Thyroid gland (tissue), 4 donors: Measurements from ENCODE around the gene WSCD2. TPM values are rescaled to one million over a fixed set of nuclear protein-coding genes. Genes with fewer than 3 reads are reported as not detected.

Source experiments
- DNase-seq, 2 donors: peaks; one replicate each; pipeline ENCODE4 v3.0.0-alpha.2; 2019
- H3K27ac ChIP-seq, 3 donors: fragments of 200-600 bp; sonication (generic); 1 replicate in 2 of 3; 2 replicates in 1 of 3; pipeline ENCODE4 v1.5.1; 2016 to 2019; ENCODE audit warnings: mild to moderate bottlenecking in 1 of 3, moderate library complexity in 1 of 3
- H3K27me3 ChIP-seq: fragments of 200-600 bp; sonication (generic); one replicate; pipeline ENCODE4 v1.5.1; 2019
- H3K36me3 ChIP-seq, 2 donors: fragments of 200-600 bp; sonication (generic); one replicate each; pipeline ENCODE4 v1.5.1; 2016 to 2019
- H3K4me1 ChIP-seq, 2 donors: fragments of 200-600 bp; sonication (generic); one replicate each; pipeline ENCODE4 v1.5.1; 2017 to 2019
- H3K4me3 ChIP-seq, 3 donors: fragments of 200-600 bp; sonication (generic); replicated peaks in 1 of 3; 1 replicate in 2 of 3; 2 replicates in 1 of 3; pipeline ENCODE4 v1.5.1; 2016; ENCODE audit warnings: mild to moderate bottlenecking in 1 of 3
- H3K9me3 ChIP-seq: fragments of 200-600 bp; sonication (generic); one replicate; pipeline ENCODE4 v1.5.1; 2017
- CTCF ChIP-seq, 6 experiments: fragments of 200-600 bp in 3 of 6; fragments of 450-650 bp in 3 of 6; sonication (generic) in 3 of 6; IDR thresholded peaks; one replicate each; pipeline ENCODE4 v1.5.1; 2016 to 2019; ENCODE audit warnings: antibody characterized with exemption in 6 of 6, mild to moderate bottlenecking in 2 of 6, inconsistent platforms in 1 of 6, moderate library complexity in 1 of 6
- POLR2A ChIP-seq, 2 donors: fragments of 450-650 bp; IDR thresholded peaks; one replicate each; pipeline ENCODE4 v1.6.1; 2017; ENCODE audit warnings: antibody characterized with exemption in 2 of 2, mild to moderate bottlenecking in 2 of 2, moderate library complexity in 1 of 2
- WGBS, 2 donors: methylation state at CpG; one replicate each; pipeline ENCODE4 v1.1.5; 2017; 5-methylcytosine and 5-hydroxymethylcytosine counted together
- intact Hi-C: fragments of 100-400 bp; cut with DNase I; formaldehyde crosslinking; loops from one replicate; pipeline ENCODE4 v1.15.1; 2023
- total RNA-seq, 4 donors: library from RNA; depleted of rRNA; stranded (reverse); fragments of >200 nt; gene quantifications; one replicate each; pipeline ENCODE4 v1.2.3, GENCODE V29; 2016

The WSCD2 gene
- total RNA-seq, 4 donors from 2014 or later = 35.5 to 117 (median 81.4) TPM

GRCh38 chr12:108196319-108196718 is 67.2 kb downstream of the WSCD2 start:
- WGBS, 2 donors = 88 to 97% methylated on average over 1 of the region's 1 CpG
- Histone ChIP-seq H3K4me3 (no peak overlapping the region), H3K27ac (no peak overlapping the region), H3K36me3 (peaks cover 0 to 7% of the 10 kb centered on the region in 2 donors), H3K4me1 (peaks cover 16 to 25% of the 10 kb centered on the region in 2 donors), H3K27me3 (no peaks in the 10 kb centered on the region), H3K9me3 (no peaks in the 10 kb centered on the region)
- DNase-seq = no peak
- intact Hi-C loops = loop anchor here (10.0 kb wide), 2 partner anchors 72 to 202 kb away; partner anchors contain the start of gene WSCD2
- no peak for TF ChIP-seq CTCF (IDR thresholded peaks at IDR 0.05)
- no peak for TF ChIP-seq POLR2A (IDR thresholded peaks at IDR 0.05)

GRCh38 chr12:108196921-108197320 is 67.8 kb downstream of the WSCD2 start:
- Histone ChIP-seq H3K27ac (no peak overlapping the region), H3K36me3 (peaks cover 0 to 7% of the 10 kb centered on the region in 2 donors), H3K4me3 (no peak overlapping the region), H3K9me3 (no peaks in the 10 kb centered on the region), H3K4me1 (peaks cover 10 to 19% of the 10 kb centered on the region in 2 donors), H3K27me3 (no peaks in the 10 kb centered on the region)
- intact Hi-C loops = loop anchor here (10.0 kb wide), 2 partner anchors 72 to 202 kb away; partner anchors contain the start of gene WSCD2
- no peak for TF ChIP-seq POLR2A (IDR thresholded peaks at IDR 0.05)
- TF ChIP-seq CTCF (IDR thresholded peaks at IDR 0.05) = no peak
- no peak for DNase-seq
- WGBS, 2 donors = 94 to 95% methylated on average over 2 of the region's 2 CpGs

GRCh38 chr12:108198043-108198442 is 69.0 kb downstream of the WSCD2 start:
- Histone ChIP-seq H3K36me3 (peaks cover 0 to 7% of the 10 kb centered on the region in 2 donors), H3K27ac (no peak overlapping the region), H3K9me3 (no peaks in the 10 kb centered on the region), H3K4me1 (peaks cover 0 to 8% of the 10 kb centered on the region in 2 donors), H3K27me3 (no peaks in the 10 kb centered on the region), H3K4me3 (no peak overlapping the region)
- intact Hi-C loops = loop anchor here (10.0 kb wide), 2 partner anchors 73 to 203 kb away; partner anchors contain the start of gene WSCD2
- TF ChIP-seq CTCF (IDR thresholded peaks at IDR 0.05) (no peak), POLR2A (IDR thresholded peaks at IDR 0.05) (no peak)
- DNase-seq = no peak
- 68 to 70% methylated on average over 4 of the region's 4 CpGs for WGBS, 2 donors

- H3K4me1 ChIP-seq = peaks cover 0 to 1% of the 10 kb centered on the region in 2 donors
- no peak for DNase-seq
- H3K9me3 ChIP-seq = no peaks in the 10 kb centered on the region
- no peak overlapping the region for H3K4me3 ChIP-seq
- TF ChIP-seq POLR2A (IDR thresholded peaks at IDR 0.05) (no peak), CTCF (IDR thresholded peaks at IDR 0.05) (no peak)
- peaks cover 0 to 7% of the 10 kb centered on the region in 2 donors for H3K36me3 ChIP-seq
- no peaks in the 10 kb centered on the region for H3K27me3 ChIP-seq
- no peak overlapping the region for H3K27ac ChIP-seq
- WGBS, 2 donors = 73 to 77% methylated on average over 5 of the region's 5 CpGs
- intact Hi-C loops = loop anchor here (10.0 kb wide), 2 partner anchors 74 to 204 kb away; partner anchors contain the start of gene WSCD2
Observed at GRCh38 chr12:108199106-108199505, 70.0 kb downstream of the WSCD2 start.

GRCh38 chr12:108201808-108202207 is 72.7 kb downstream of the WSCD2 start:
- TF ChIP-seq POLR2A (IDR thresholded peaks at IDR 0.05) (no peak), CTCF (IDR thresholded peaks at IDR 0.05) (no peak)
- intact Hi-C loops = no loop called here
- Histone ChIP-seq H3K27ac (no peak overlapping the region), H3K9me3 (no peaks in the 10 kb centered on the region), H3K4me1 (no peaks in the 10 kb centered on the region), H3K27me3 (no peaks in the 10 kb centered on the region), H3K4me3 (no peak overlapping the region), H3K36me3 (peaks cover 0 to 3% of the 10 kb centered on the region in 2 donors)
- 60 to 71% methylated on average over 6 of the region's 6 CpGs for WGBS, 2 donors
- no peak for DNase-seq
